ENCODE data around the gene PSEN2. TPM values are rescaled to one million over a fixed set of nuclear protein-coding genes. Genes with fewer than 3 reads are reported as not detected.

The PSEN2 gene
- total RNA-seq, 1 donor from 2014 or later = 18.8 TPM

DNA sequence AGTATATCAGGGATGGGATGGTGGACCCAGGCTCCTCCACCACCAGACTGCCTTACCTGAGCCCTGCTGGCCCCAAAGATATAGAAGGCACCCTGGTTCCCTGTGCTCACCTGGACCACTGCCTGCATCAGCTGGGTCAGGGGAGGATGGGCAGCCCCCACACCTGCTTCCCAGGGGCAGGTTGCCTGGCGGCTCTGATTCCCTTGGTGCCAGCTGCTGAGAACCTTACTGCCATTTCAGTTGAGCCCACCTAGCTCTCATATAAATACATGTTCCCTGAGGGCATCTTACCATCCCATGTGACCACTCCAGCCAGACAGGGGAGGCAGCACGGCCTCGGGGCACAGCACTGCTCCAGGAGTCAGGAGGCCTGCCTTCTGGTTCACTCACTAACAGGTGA, 24.4 kb downstream of the PSEN2 start:
- no peak overlapping the region for H3K4me3 Mint-ChIP-seq (ENCODE audit: unreplicated experiment)
- H3K27me3 Mint-ChIP-seq (ENCODE audit: unreplicated experiment) = no peaks in the 10 kb centered on the region
- peaks cover 20% of the 10 kb centered on the region for H3K36me3 Mint-ChIP-seq (ENCODE audit: unreplicated experiment)
- H3K27ac Mint-ChIP-seq (ENCODE audit: unreplicated experiment) = no peak overlapping the region
- peaks cover 7% of the 10 kb centered on the region for H3K4me1 Mint-ChIP-seq (ENCODE audit: unreplicated experiment)
- TF ChIP-seq CTCF (IDR thresholded peaks at IDR 0.05) = no peak
- DNase-seq (ENCODE audit: extremely low spot score, unreplicated experiment) = no peak
- no peaks in the 10 kb centered on the region for H3K9me3 Mint-ChIP-seq (ENCODE audit: unreplicated experiment)

GRCh38 chr1:226895644-226896043, 25.2 kb downstream of the PSEN2 start:
- peaks cover 7% of the 10 kb centered on the region for H3K4me1 Mint-ChIP-seq (ENCODE audit: unreplicated experiment)
- H3K27me3 Mint-ChIP-seq (ENCODE audit: unreplicated experiment) = no peaks in the 10 kb centered on the region
- H3K27ac Mint-ChIP-seq (ENCODE audit: unreplicated experiment) = no peak overlapping the region
- no peaks in the 10 kb centered on the region for H3K9me3 Mint-ChIP-seq (ENCODE audit: unreplicated experiment)
- H3K4me3 Mint-ChIP-seq (ENCODE audit: unreplicated experiment) = no peak overlapping the region
- H3K36me3 Mint-ChIP-seq (ENCODE audit: unreplicated experiment) = peaks cover 20% of the 10 kb centered on the region
- no peak for TF ChIP-seq CTCF (IDR thresholded peaks at IDR 0.05)
- no peak for DNase-seq (ENCODE audit: extremely low spot score, unreplicated experiment)

- Mint-ChIP-seq H3K4me1 (ENCODE audit: unreplicated experiment) (peaks cover under 1% of the 10 kb centered on the region), H3K27ac (ENCODE audit: unreplicated experiment) (no peak overlapping the region), H3K36me3 (ENCODE audit: unreplicated experiment) (peaks cover 14% of the 10 kb centered on the region), H3K4me3 (ENCODE audit: unreplicated experiment) (no peak overlapping the region), H3K9me3 (ENCODE audit: unreplicated experiment) (no peaks in the 10 kb centered on the region), H3K27me3 (ENCODE audit: unreplicated experiment) (no peaks in the 10 kb centered on the region)
- TF ChIP-seq CTCF (IDR thresholded peaks at IDR 0.05) = no peak
- no peak for DNase-seq (ENCODE audit: extremely low spot score, unreplicated experiment)
Measured at GRCh38 chr1:226898246-226898645, 27.8 kb downstream of the PSEN2 start.

GRCh38 chr1:226901421-226901820, 31.0 kb downstream of the PSEN2 start:
- no peak overlapping the region for H3K4me3 Mint-ChIP-seq (ENCODE audit: unreplicated experiment)
- H3K4me1 Mint-ChIP-seq (ENCODE audit: unreplicated experiment) = peaks cover 12% of the 10 kb centered on the region
- H3K36me3 Mint-ChIP-seq (ENCODE audit: unreplicated experiment) = peaks cover 10% of the 10 kb centered on the region
- no peak for DNase-seq (ENCODE audit: extremely low spot score, unreplicated experiment)
- no peak for TF ChIP-seq CTCF (IDR thresholded peaks at IDR 0.05)
- H3K27ac Mint-ChIP-seq (ENCODE audit: unreplicated experiment) = no peak overlapping the region
- no peaks in the 10 kb centered on the region for H3K27me3 Mint-ChIP-seq (ENCODE audit: unreplicated experiment)
- no peaks in the 10 kb centered on the region for H3K9me3 Mint-ChIP-seq (ENCODE audit: unreplicated experiment)

DNA sequence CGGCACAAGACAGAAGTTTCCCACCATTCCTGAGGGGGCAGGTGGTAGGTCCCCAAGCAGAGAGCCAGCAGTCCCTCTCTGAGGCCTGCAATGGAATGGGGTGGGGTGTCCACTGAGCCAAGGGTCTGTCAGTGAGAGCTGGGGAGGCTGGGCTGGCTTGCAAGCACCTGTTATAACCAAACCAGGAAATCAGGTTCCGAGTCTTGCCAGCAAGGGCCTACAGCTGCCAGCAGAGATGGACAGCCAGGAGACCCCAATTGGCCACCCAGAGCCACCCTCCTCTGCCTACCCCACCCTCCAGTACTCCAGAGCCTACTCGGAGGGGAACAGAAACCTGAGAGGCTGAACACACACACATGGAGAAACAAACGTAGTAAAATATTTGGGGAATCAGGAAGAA, 32.2 kb downstream of the PSEN2 start:
- H3K27ac Mint-ChIP-seq (ENCODE audit: unreplicated experiment) = no peak overlapping the region
- H3K36me3 Mint-ChIP-seq (ENCODE audit: unreplicated experiment) = peaks cover under 1% of the 10 kb centered on the region
- H3K4me1 Mint-ChIP-seq (ENCODE audit: unreplicated experiment) = peaks cover 12% of the 10 kb centered on the region
- no peaks in the 10 kb centered on the region for H3K27me3 Mint-ChIP-seq (ENCODE audit: unreplicated experiment)
- no peak for TF ChIP-seq CTCF (IDR thresholded peaks at IDR 0.05)
- no peaks in the 10 kb centered on the region for H3K9me3 Mint-ChIP-seq (ENCODE audit: unreplicated experiment)
- DNase-seq (ENCODE audit: extremely low spot score, unreplicated experiment) = no peak
- no peak overlapping the region for H3K4me3 Mint-ChIP-seq (ENCODE audit: unreplicated experiment)
